PC-9 (cell line): Measurements from ENCODE around the gene NOXA1. TPM values are rescaled to one million over a fixed set of nuclear protein-coding genes. Genes with fewer than 3 reads are reported as not detected.

Source experiments
- BruUV-seq: library from RNA; stranded (reverse); fragments of 400-500 nt; replicated peaks from 2 replicates; lab custom pipeline; 2021; lab: Mats Ljungman, UMichigan
- CTCF ChIA-PET: fragments of 300-600 bp; sonication (Branson Sonifier 250); formaldehyde crosslinking; loops from one replicate; lab custom pipeline; 2022; ENCODE audit warnings: antibody characterized with exemption; lab: Charles Lee
- POLR2A ChIA-PET: fragments of 300-600 bp; sonication (Branson Sonifier 250); formaldehyde crosslinking; loops from one replicate; lab custom pipeline; 2022; ENCODE audit warnings: antibody characterized with exemption; ENCODE audit not compliant: unreplicated experiment; lab: Charles Lee
- DNase-seq, 2 experiments: peaks; one replicate each; pipeline versions ENCODE4 v3.0.0 to v3.0.0-alpha.2; 2015 to 2022; ENCODE audit warnings: mixed read lengths in 1 of 2
- H2AFZ ChIP-seq: fragments of 200-600 bp; sonication (generic); 2 replicates; pipeline ENCODE4 v1.8.1; 2017; ENCODE audit warnings: antibody characterized with exemption
- H3F3A ChIP-seq: fragments of 200-600 bp; sonication (generic); 2 replicates; pipeline ENCODE4 v1.8.1; 2017; ENCODE audit warnings: antibody characterized with exemption, mild to moderate bottlenecking, low read depth; ENCODE audit not compliant: insufficient read depth
- H3K27ac ChIP-seq: fragments of 200-600 bp; sonication (generic); 2 replicates; pipeline ENCODE4 v1.6.1; 2016; ENCODE audit warnings: mixed run types
- H3K27me3 ChIP-seq: fragments of 200-600 bp; sonication (generic); 2 replicates; pipeline ENCODE4 v1.6.1; 2016; ENCODE audit warnings: low read depth, mixed run types; ENCODE audit not compliant: insufficient read depth
- H3K36me3 ChIP-seq: fragments of 200-600 bp; sonication (generic); 2 replicates; pipeline ENCODE4 v1.6.1; 2016; ENCODE audit warnings: low read depth, mixed run types
- H3K4me1 ChIP-seq: fragments of 200-600 bp; sonication (generic); replicated peaks from 2 replicates; pipeline ENCODE4 v1.6.1; 2016; ENCODE audit warnings: mixed run types; ENCODE audit not compliant: insufficient read depth
- H3K4me2 ChIP-seq: fragments of 200-600 bp; sonication (generic); 2 replicates; pipeline ENCODE4 v1.6.1; 2017; ENCODE audit warnings: mixed run types
- H3K4me3 ChIP-seq: fragments of 200-600 bp; sonication (generic); 2 replicates; pipeline ENCODE4 v1.6.1; 2016; ENCODE audit warnings: mixed run types
- H3K79me2 ChIP-seq: fragments of 200-600 bp; sonication (generic); 2 replicates; pipeline ENCODE4 v1.6.1; 2017; ENCODE audit warnings: low read depth, mixed run types
- H3K9me2 ChIP-seq: fragments of 200-600 bp; sonication (generic); 2 replicates; pipeline ENCODE4 v1.8.1; 2017; ENCODE audit warnings: mild to moderate bottlenecking; ENCODE audit not compliant: insufficient read depth
- H3K9me3 ChIP-seq: fragments of 200-600 bp; sonication (generic); 2 replicates; pipeline ENCODE4 v1.8.1; 2016; ENCODE audit warnings: low read depth; ENCODE audit not compliant: insufficient read depth
- H4K20me1 ChIP-seq: fragments of 200-600 bp; sonication (generic); 2 replicates; pipeline ENCODE4 v1.8.1; 2017; ENCODE audit not compliant: insufficient read depth
- EZH2 ChIP-seq: fragments of 200-600 bp; sonication (generic); IDR thresholded peaks from 2 replicates; pipeline ENCODE4 v1.8.0; 2017; ENCODE audit warnings: antibody characterized with exemption, low read depth
- intact Hi-C: fragments of 100-400 bp; cut with micrococcal nuclease; formaldehyde crosslinking; loops from one replicate; pipeline ENCODE4 v1.10.0; 2022; ENCODE audit not compliant: unreplicated experiment
- total RNA-seq: library from RNA; stranded (reverse); gene quantifications from 2 replicates; pipeline ENCODE4 v1.2.3, GENCODE V29; 2021
- TF ChIP-seq, protein P1 (sequence below): fragments of 200-600 bp; sonication (generic); conservative IDR thresholded peaks from 2 replicates; pipeline ENCODE4 v1.6.1; 2017; ENCODE audit warnings: mixed run types, antibody characterized with exemption, mild to moderate bottlenecking, moderate library complexity

The NOXA1 gene
- total RNA-seq, 1 experiment from 2014 or later, result 10.5 TPM

DNA sequence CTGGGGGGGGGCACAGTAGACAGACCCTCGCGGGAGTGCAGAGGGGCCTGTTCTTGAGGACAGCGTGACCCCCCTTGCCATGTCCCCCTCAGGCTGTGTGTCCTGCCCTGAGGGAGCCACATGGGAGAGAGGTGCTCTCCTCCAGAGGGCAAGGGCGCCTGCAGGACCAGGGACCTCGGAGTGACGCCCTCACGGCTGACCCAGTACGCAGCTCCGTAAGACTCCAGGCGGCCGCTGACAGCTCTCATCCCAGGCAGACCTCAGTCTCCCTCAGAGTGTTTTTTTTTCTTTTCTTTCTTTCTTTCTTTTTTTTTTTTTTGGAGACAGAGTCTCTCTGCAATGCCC is 27.6 kb upstream of the NOXA1 start:
- TF ChIP-seq EZH2, result no peak
- TF ChIP-seq, protein P1, sequence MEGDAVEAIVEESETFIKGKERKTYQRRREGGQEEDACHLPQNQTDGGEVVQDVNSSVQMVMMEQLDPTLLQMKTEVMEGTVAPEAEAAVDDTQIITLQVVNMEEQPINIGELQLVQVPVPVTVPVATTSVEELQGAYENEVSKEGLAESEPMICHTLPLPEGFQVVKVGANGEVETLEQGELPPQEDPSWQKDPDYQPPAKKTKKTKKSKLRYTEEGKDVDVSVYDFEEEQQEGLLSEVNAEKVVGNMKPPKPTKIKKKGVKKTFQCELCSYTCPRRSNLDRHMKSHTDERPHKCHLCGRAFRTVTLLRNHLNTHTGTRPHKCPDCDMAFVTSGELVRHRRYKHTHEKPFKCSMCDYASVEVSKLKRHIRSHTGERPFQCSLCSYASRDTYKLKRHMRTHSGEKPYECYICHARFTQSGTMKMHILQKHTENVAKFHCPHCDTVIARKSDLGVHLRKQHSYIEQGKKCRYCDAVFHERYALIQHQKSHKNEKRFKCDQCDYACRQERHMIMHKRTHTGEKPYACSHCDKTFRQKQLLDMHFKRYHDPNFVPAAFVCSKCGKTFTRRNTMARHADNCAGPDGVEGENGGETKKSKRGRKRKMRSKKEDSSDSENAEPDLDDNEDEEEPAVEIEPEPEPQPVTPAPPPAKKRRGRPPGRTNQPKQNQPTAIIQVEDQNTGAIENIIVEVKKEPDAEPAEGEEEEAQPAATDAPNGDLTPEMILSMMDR, result no peak
- no peak overlapping the region for H3K4me2 ChIP-seq
- POLR2A ChIA-PET, result no interaction called here

DNA sequence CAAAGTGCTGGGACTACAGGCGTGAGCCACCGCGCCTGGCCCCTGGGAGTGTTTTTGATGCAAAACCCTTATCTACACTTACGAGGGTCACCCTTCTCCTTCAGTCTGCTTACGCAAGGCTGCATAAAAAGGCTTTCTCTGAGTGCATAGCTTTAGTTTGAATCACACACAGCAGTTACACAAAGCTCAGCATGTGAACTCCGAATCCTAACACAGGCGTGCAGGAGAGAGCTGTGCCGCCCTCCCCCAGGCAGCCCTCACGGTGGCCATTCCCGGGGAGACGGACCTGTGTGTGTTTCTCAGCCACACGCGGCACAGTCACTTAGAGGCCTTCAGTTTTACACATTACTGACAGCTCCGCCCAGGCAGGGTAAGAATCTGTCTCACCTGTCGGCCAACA is 27.0 kb upstream of the NOXA1 start:
- Histone ChIP-seq H3K4me3 (no peak overlapping the region), H3K9me3 (no peaks in the 10 kb centered on the region), H3K27me3 (no peaks in the 10 kb centered on the region), H3K36me3 (no peaks in the 10 kb centered on the region), H3F3A (peaks cover 4% of the 10 kb centered on the region; the same call in 1 of the 2 replicates), H2AFZ (no peak overlapping the region), H3K4me1 (peaks cover 9% of the 10 kb centered on the region), H3K79me2 (no peaks in the 10 kb centered on the region), H4K20me1 (no peaks in the 10 kb centered on the region), H3K4me2 (no peak overlapping the region), H3K27ac (no peak overlapping the region), H3K9me2 (no peaks in the 10 kb centered on the region)
- BruUV-seq, result no TSS peak
- ChIA-PET POLR2A (no interaction called here), CTCF (no interaction called here)
- intact Hi-C loops, result no loop called here
- TF ChIP-seq, protein P1, result no peak
- TF ChIP-seq EZH2, result no peak
- peak in 1 of 2 experiments; percentile 71 for DNase-seq

More for the DNA sequence above, 27.6 kb upstream of the NOXA1 start:
- H2AFZ ChIP-seq, result no peak overlapping the region
- CTCF ChIA-PET, result no interaction called here
- H3F3A ChIP-seq, result peaks cover 5% of the 10 kb centered on the region; the same call in 1 of the 2 replicates
- H4K20me1 ChIP-seq, result no peaks in the 10 kb centered on the region
- no peaks in the 10 kb centered on the region for H3K9me3 ChIP-seq
- no peaks in the 10 kb centered on the region for H3K27me3 ChIP-seq
- H3K4me3 ChIP-seq, result no peak overlapping the region
- no TSS peak for BruUV-seq
- H3K4me1 ChIP-seq, result peaks cover 9% of the 10 kb centered on the region
- DNase-seq, result no peak
- H3K9me2 ChIP-seq, result no peaks in the 10 kb centered on the region
- intact Hi-C loops, result no loop called here
- no peak overlapping the region for H3K27ac ChIP-seq
- H3K36me3 ChIP-seq, result no peaks in the 10 kb centered on the region
- H3K79me2 ChIP-seq, result no peaks in the 10 kb centered on the region

DNA sequence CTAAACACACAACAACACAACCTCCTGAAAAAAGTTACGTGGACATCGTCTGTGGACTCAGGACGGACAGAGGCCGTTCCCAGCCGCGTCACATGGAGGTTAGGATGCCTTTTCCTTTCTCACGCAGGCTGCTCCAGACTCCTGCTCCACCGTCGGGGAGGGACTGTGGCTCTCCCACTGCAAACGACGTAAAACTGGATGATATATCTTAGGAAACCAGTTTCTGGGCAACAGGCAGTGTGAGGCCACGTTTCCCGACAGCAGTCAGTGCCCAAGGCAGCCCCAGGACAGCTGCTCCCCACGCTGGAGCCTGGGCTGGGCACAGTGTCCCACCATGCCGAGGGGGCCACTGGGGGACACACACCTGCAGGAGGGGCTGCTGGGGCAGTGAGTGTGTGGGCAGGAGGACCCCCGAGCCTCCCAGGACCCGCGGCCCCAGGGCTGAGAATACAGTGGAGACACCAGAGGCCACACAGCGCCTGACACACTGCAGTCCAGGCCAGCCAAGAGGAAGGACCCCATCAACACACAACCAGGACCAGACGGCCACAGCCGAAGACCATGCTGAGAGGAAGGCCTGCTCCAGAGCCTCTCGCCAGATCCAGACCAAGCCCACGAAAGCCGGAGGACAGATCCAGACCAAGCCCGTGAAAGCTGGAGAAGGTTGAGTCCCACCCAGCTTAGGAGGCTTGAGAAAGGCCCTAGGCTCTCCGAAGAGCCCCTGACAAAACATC is 26.4 kb upstream of the NOXA1 start:
- Histone ChIP-seq H3K4me3 (no peak overlapping the region), H3K27ac (no peak overlapping the region), H3K4me2 (no peak overlapping the region), H3K27me3 (no peaks in the 10 kb centered on the region), H3K36me3 (no peaks in the 10 kb centered on the region), H3K9me2 (no peaks in the 10 kb centered on the region), H2AFZ (no peak overlapping the region), H3K9me3 (no peaks in the 10 kb centered on the region), H3K4me1 (peaks cover 9% of the 10 kb centered on the region), H4K20me1 (no peaks in the 10 kb centered on the region), H3F3A (peaks cover 4% of the 10 kb centered on the region; the same call in 1 of the 2 replicates), H3K79me2 (no peaks in the 10 kb centered on the region)
- CTCF ChIA-PET, result interaction anchor here (0.6 kb wide), 1 partner anchor 120 kb away, joined by 5 read pairs; no protein-coding TSS in a partner anchor
- BruUV-seq, result no TSS peak
- DNase-seq, result no peak
- no peak for TF ChIP-seq EZH2
- TF ChIP-seq, protein P1, result no peak
- POLR2A ChIA-PET, result no interaction called here
- intact Hi-C loops, result no loop called here
